Choroid plexus epithelial cell (primary cell): ENCODE results near the gene HDAC11.

ENCODE experiments used
- DNase-seq: peaks from one replicate; pipeline ENCODE4 v3.0.0-alpha.2; 2010; ENCODE audit warnings: low read depth
- H3K4me3 ChIP-seq: 2 replicates; pipeline ENCODE4 v1.5.1; 2011; ENCODE audit warnings: low read depth, mild to moderate bottlenecking, control low read depth, low read length, moderate library complexity
- CTCF ChIP-seq: conservative IDR thresholded peaks from 2 replicates; pipeline ENCODE4 v1.5.1; 2011; ENCODE audit warnings: low read depth, mild to moderate bottlenecking, control low read depth, inconsistent platforms, low read length, moderate library complexity

Gene HDAC11

GRCh38 chr3:13530241-13531009, 50.3 kb downstream of the HDAC11 start:
- no peak overlapping the region for H3K4me3 ChIP-seq
- TF ChIP-seq CTCF = no peak
- DNase-seq = no peak

GRCh38 chr3:13532085-13532484, 52.0 kb downstream of the HDAC11 start:
- no peak overlapping the region for H3K4me3 ChIP-seq
- peak; percentile 10 for TF ChIP-seq CTCF
- DNase-seq = peak; percentile 56

- no peak overlapping the region for H3K4me3 ChIP-seq
- no peak for TF ChIP-seq CTCF
- no peak for DNase-seq
These were observed 52.5 kb downstream of the HDAC11 start for GRCh38 chr3:13532631-13533030.

GRCh38 chr3:13533885-13534301, 53.8 kb downstream of the HDAC11 start:
- DNase-seq = no peak
- no peak for TF ChIP-seq CTCF
- no peak overlapping the region for H3K4me3 ChIP-seq

GRCh38 chr3:13535526-13535875, 55.4 kb downstream of the HDAC11 start:
- no peak for DNase-seq
- TF ChIP-seq CTCF = no peak
- H3K4me3 ChIP-seq = no peak overlapping the region

GRCh38 chr3:13535905-13536304, 55.8 kb downstream of the HDAC11 start:
- no peak overlapping the region for H3K4me3 ChIP-seq
- TF ChIP-seq CTCF = no peak
- DNase-seq = no peak

- DNase-seq = no peak
- no peak for TF ChIP-seq CTCF
- no peak overlapping the region for H3K4me3 ChIP-seq
These were observed 56.3 kb downstream of the HDAC11 start for GRCh38 chr3:13536432-13536831.
